Activated CD8-positive, alpha-beta memory T cell treated with anti-CD3 and anti-CD28 coated beads, Interleukin-2, amount 50 U/mL, for 48 hours (primary cell): ENCODE data around the gene IL17C.

Experiments used
- DNase-seq: peaks from one replicate; pipeline ENCODE4 v3.0.0-alpha.2; 2020

Gene IL17C

DNA sequence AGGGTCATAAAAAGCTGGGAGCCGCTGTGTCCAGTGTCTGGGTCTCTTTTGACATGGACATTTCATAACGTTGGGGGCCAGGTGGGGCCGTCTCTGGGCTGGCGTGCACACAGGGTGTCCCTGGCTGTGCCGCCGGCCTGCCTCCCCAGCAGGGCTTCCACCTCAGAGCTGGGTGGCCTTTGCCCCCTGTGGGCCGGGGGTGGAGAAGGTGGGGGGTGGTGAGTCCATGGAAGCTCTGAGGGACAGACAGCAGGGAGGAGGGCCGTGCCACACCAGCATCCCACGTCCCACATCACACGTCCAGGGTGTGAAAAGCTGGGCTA lies 48.8 kb downstream of the IL17C start:
- DNase-seq: no peak

DNA sequence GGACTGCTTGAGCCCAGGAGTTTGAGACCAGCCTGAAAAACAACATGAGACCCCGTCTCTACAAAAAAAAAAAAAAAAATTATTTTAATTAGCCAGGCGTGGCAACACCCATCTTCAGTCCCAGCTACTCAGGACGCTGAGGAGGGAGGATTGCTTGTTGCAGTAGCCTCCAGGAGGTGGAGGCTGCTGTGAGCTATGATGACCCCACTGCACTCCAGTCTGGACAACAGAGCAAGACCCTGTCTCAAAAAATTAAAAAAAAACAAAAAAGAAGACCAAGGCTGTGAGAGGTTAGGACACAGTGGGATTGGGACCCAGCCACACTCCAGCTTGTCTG lies 49.3 kb downstream of the IL17C start:
- DNase-seq: no peak

DNA sequence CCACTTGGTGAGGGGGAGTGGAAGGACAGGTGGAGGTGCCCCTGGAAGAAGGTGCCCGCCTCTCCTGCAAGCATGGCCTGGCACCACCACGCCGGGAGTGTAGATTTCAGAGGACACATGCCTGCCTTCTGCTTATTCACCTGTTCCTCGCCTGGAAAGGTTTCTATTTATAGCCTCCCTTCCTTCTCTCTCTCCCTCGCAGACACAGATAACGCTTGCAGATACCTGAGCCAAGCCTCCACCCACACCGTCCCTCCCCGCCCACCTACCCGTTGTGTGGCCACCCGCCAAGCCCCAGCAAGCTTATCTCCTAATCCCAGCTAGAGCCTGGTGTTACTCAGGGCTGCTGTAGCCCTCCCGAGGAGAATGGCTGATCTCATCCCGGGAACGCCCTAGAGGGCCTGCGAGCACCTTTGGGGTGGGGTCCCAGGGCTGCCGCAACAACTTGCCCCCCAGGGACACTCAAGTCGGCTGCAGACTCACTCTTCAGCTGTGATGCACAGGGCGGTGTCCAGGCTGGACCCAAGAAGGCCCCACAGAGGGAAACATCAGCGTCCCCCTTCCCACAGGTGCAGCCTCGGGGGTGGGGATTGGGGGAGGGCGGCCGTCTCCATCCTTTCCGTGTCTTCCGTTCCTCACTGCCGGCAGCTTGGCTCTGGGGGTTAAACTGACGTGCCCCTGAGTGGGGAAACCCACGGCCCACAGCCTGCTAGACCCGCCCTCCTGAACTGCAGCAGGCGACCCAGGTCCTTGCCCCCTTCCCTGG lies 49.8 kb downstream of the IL17C start:
- DNase-seq: no peak
